CD14-positive monocyte (primary cell): ENCODE measurements around the gene FKBP5. TPM values are rescaled to one million over a fixed set of nuclear protein-coding genes. Genes with fewer than 3 reads are reported as not detected.
"Not testable (repeated sequence)": the region's sequence is repeated elsewhere in the genome, so short reads cannot be mapped to it uniquely, and the experiment has no call there.

ENCODE experiments used
- DNase-seq, 3 donors: peaks; one replicate each; pipeline ENCODE4 v3.0.0-alpha.2; 2011 to 2022
- H2AFZ ChIP-seq: 2 replicates; pipeline ENCODE4 v1.6.0; 2012; ENCODE audit warnings: mild to moderate bottlenecking, low read depth, low read length, inconsistent platforms; ENCODE audit not compliant: insufficient read depth, poor library complexity, severe bottlenecking
- H3K27ac ChIP-seq, 2 donors: 1 replicate in 1 of 2; 2 replicates in 1 of 2; pipeline ENCODE4 v1.5.1; 2012 to 2013; ENCODE audit warnings: low read length in 2 of 2, control low read depth in 1 of 2, inconsistent platforms in 1 of 2, low read depth in 1 of 2, mild to moderate bottlenecking in 1 of 2
- H3K27me3 ChIP-seq, 2 donors: one replicate each; pipeline versions ENCODE4 v1.6.0 to v1.6.1; 2011 to 2013; ENCODE audit warnings: low read length in 2 of 2; ENCODE audit not compliant: control insufficient read depth in 2 of 2, insufficient read depth in 2 of 2
- H3K36me3 ChIP-seq, 2 donors: replicated peaks in 1 of 2; 1 replicate in 1 of 2; 2 replicates in 1 of 2; pipeline versions ENCODE4 v1.5.1 to v1.6.1; 2012 to 2013; ENCODE audit warnings: low read length in 2 of 2, control low read depth in 1 of 2, inconsistent platforms in 1 of 2, mild to moderate bottlenecking in 1 of 2; ENCODE audit not compliant: insufficient read depth in 2 of 2, control insufficient read depth in 1 of 2
- H3K4me1 ChIP-seq, 2 donors: 1 replicate in 1 of 2; 2 replicates in 1 of 2; pipeline versions ENCODE4 v1.5.1 to v1.6.1; 2012 to 2013; ENCODE audit warnings: low read length in 2 of 2, control low read depth in 1 of 2, inconsistent platforms in 1 of 2, mild to moderate bottlenecking in 1 of 2, moderate library complexity in 1 of 2; ENCODE audit not compliant: insufficient read depth in 2 of 2, control insufficient read depth in 1 of 2
- H3K4me2 ChIP-seq: replicated peaks from 2 replicates; pipeline ENCODE3; 2012; ENCODE audit warnings: low read length, moderate library complexity, mild to moderate bottlenecking; ENCODE audit not compliant: poor library complexity, severe bottlenecking; ENCODE audit errors: extremely low read depth
- H3K4me3 ChIP-seq, 3 experiments: fragments of 200-600 bp in 1 of 3; sonication (generic) in 1 of 3; replicated peaks in 1 of 3; 1 replicate in 2 of 3; 2 replicates in 1 of 3; pipeline ENCODE4 v1.5.1; 2011 to 2013; ENCODE audit warnings: low read length in 3 of 3, mild to moderate bottlenecking in 3 of 3, control low read depth in 2 of 3, low read depth in 2 of 3, inconsistent platforms in 1 of 3, moderate library complexity in 1 of 3
- H3K79me2 ChIP-seq: 2 replicates; pipeline ENCODE4 v1.6.0; 2012; ENCODE audit warnings: mild to moderate bottlenecking, control low read depth, inconsistent platforms, low read length, moderate library complexity; ENCODE audit not compliant: insufficient read depth
- H3K9ac ChIP-seq: 2 replicates; pipeline ENCODE4 v1.6.0; 2017; ENCODE audit warnings: low read length, mild to moderate bottlenecking; ENCODE audit not compliant: insufficient read depth, poor library complexity, severe bottlenecking
- H3K9me3 ChIP-seq, 2 donors: replicated peaks in 1 of 2; 1 replicate in 1 of 2; 2 replicates in 1 of 2; pipeline versions ENCODE4 v1.5.1 to v1.6.1; 2012 to 2013; ENCODE audit warnings: low read length in 2 of 2, control low read depth in 1 of 2; ENCODE audit not compliant: control insufficient read depth in 1 of 2, insufficient read depth in 1 of 2
- H4K20me1 ChIP-seq: 2 replicates; pipeline ENCODE4 v1.6.0; 2012; ENCODE audit warnings: mild to moderate bottlenecking, low read length, control low read depth, moderate library complexity; ENCODE audit not compliant: insufficient read depth
- H3K27ac Mint-ChIP-seq, 7 donors: one replicate each; pipeline ENCODE4 v1.8.0; 2020; ENCODE audit warnings: mild to moderate bottlenecking in 7 of 7, mixed read lengths in 7 of 7, moderate library complexity in 6 of 7, inconsistent platforms in 2 of 7
- H3K27me3 Mint-ChIP-seq, 3 donors: one replicate each; pipeline ENCODE4 v1.8.0; 2021 to 2022; ENCODE audit warnings: low read depth in 3 of 3, mild to moderate bottlenecking in 3 of 3, mixed read lengths in 3 of 3, moderate library complexity in 3 of 3, inconsistent platforms in 1 of 3
- H3K36me3 Mint-ChIP-seq, 2 donors: one replicate each; pipeline ENCODE4 v1.8.0; 2020; ENCODE audit warnings: mixed read lengths in 2 of 2, inconsistent platforms in 1 of 2, mild to moderate bottlenecking in 1 of 2
- H3K4me1 Mint-ChIP-seq: one replicate; pipeline ENCODE4 v1.8.0; 2020; ENCODE audit warnings: mild to moderate bottlenecking, mixed read lengths
- H3K4me3 Mint-ChIP-seq, 2 donors: one replicate each; pipeline ENCODE4 v1.8.0; 2020; ENCODE audit warnings: mild to moderate bottlenecking in 2 of 2, mixed read lengths in 2 of 2, moderate library complexity in 1 of 2
- H3K9me3 Mint-ChIP-seq, 7 donors: one replicate each; pipeline ENCODE4 v1.8.0; 2020 to 2022; ENCODE audit warnings: mixed read lengths in 7 of 7, mild to moderate bottlenecking in 6 of 7, moderate library complexity in 6 of 7, inconsistent platforms in 2 of 7
- CTCF ChIP-seq: fragments of 200-600 bp; IDR thresholded peaks from one replicate; pipeline ENCODE4 v1.8.0; 2022; ENCODE audit warnings: antibody characterized with exemption, mild to moderate bottlenecking
- WGBS: methylation state at CpG from one replicate; pipeline ENCODE4 v1.1.5; 2013; ENCODE audit warnings: missing lambda C conversion rate; ENCODE audit not compliant: insufficient coverage; 5-methylcytosine and 5-hydroxymethylcytosine counted together
- intact Hi-C, 2 donors: fragments of 100-400 bp; cut with micrococcal nuclease; formaldehyde crosslinking; loops; one replicate each; pipeline versions ENCODE4 v1.15.0 to v1.15.1; 2023
- polyA plus RNA-seq, 3 donors: library from polyadenylated mRNA; depleted of rRNA in 1 of 3; unstranded in 2 of 3; stranded (reverse) in 1 of 3; fragments of 300-500 nt in 2 of 3; fragments of >200 nt in 1 of 3; fragmentation: Illumina TruSeq in 2 of 3; gene quantifications; 1 replicate in 2 of 3; 2 replicates in 1 of 3; pipeline ENCODE4 v1.2.3, GENCODE V29; 2012 to 2021

FKBP5 gene
- polyA plus RNA-seq, 3 donors, result 20.2 to 58.5 (median 56.9) TPM

GRCh38 chr6:35698858-35699257, 10.1 kb upstream of the FKBP5 start:
- Mint-ChIP-seq H3K36me3 (no peaks in the 10 kb centered on the region), H3K27me3 (no peaks in the 10 kb centered on the region), H3K4me3 (no peak overlapping the region), H3K9me3 (peaks cover 0 to 15% (median 8%) of the 10 kb centered on the region in 7 donors), H3K4me1 (peaks cover 6% of the 10 kb centered on the region), H3K27ac (no peak overlapping the region)
- peaks cover 0 to 6% of the 10 kb centered on the region in 2 donors for H3K9me3 ChIP-seq
- H3K4me3 ChIP-seq, result no peak overlapping the region
- peak overlapping the region; percentile 17 for H2AFZ ChIP-seq
- DNase-seq, result no peak
- H3K79me2 ChIP-seq, result no peaks in the 10 kb centered on the region
- H3K4me1 ChIP-seq, result no peaks in the 10 kb centered on the region
- 100% methylated on average over 2 of the region's 3 CpGs for WGBS
- H3K36me3 ChIP-seq, result no peaks in the 10 kb centered on the region
- H3K27me3 ChIP-seq, result no peaks in the 10 kb centered on the region
- intact Hi-C loops, result no loop called here
- no peak overlapping the region for H3K27ac ChIP-seq
- H3K4me2 ChIP-seq, result no peak overlapping the region
- no peaks in the 10 kb centered on the region for H4K20me1 ChIP-seq
- H3K9ac ChIP-seq, result no peak overlapping the region
- no peak for TF ChIP-seq CTCF

GRCh38 chr6:35698430-35698829, 9.7 kb upstream of the FKBP5 start:
- H3K36me3 ChIP-seq, H3K27me3 Mint-ChIP-seq, H3K9me3 ChIP-seq, H3K9ac ChIP-seq, H3K4me1 ChIP-seq, H3K4me1 Mint-ChIP-seq, DNase-seq, H3K36me3 Mint-ChIP-seq, H2AFZ ChIP-seq, H3K4me3 Mint-ChIP-seq, H3K27ac Mint-ChIP-seq, H3K4me2 ChIP-seq, intact Hi-C loops, H3K27me3 ChIP-seq, H3K79me2 ChIP-seq, H4K20me1 ChIP-seq, H3K27ac ChIP-seq, H3K4me3 ChIP-seq: not testable (repeated sequence)
- WGBS, result 87% methylated on average over 3 of the region's 7 CpGs
- peaks cover 0 to 12% (median 4%) of the 10 kb centered on the region in 7 donors for H3K9me3 Mint-ChIP-seq
